Duodenal mucosa (tissue), 2 donors: Measurements from ENCODE around the gene HTRA3.

Source experiments
- H3K27ac ChIP-seq: one replicate; pipeline ENCODE4 v1.7.0; 2013; ENCODE audit warnings: low read depth, low read length
- H3K27me3 ChIP-seq, 2 donors: one replicate each; pipeline ENCODE4 v1.7.0; 2013; ENCODE audit warnings: low read length in 2 of 2, control low read depth in 1 of 2; ENCODE audit not compliant: insufficient read depth in 2 of 2, control insufficient read depth in 1 of 2
- H3K36me3 ChIP-seq, 2 donors: one replicate each; pipeline ENCODE4 v1.7.0; 2013; ENCODE audit warnings: low read length in 2 of 2, control low read depth in 1 of 2; ENCODE audit not compliant: insufficient read depth in 2 of 2, control insufficient read depth in 1 of 2
- H3K4me1 ChIP-seq, 2 donors: one replicate each; pipeline ENCODE4 v1.7.0; 2013; ENCODE audit warnings: low read length in 2 of 2, control low read depth in 1 of 2; ENCODE audit not compliant: insufficient read depth in 2 of 2, control insufficient read depth in 1 of 2
- H3K4me3 ChIP-seq, 2 donors: one replicate each; pipeline ENCODE4 v1.7.0; 2013; ENCODE audit warnings: low read length in 2 of 2, low read depth in 1 of 2
- H3K9ac ChIP-seq, 2 donors: one replicate each; pipeline ENCODE4 v1.7.0; 2013; ENCODE audit warnings: low read length in 2 of 2, low read depth in 1 of 2
- H3K9me3 ChIP-seq, 2 donors: one replicate each; pipeline ENCODE4 v1.7.0; 2013; ENCODE audit warnings: low read length in 2 of 2, control low read depth in 1 of 2; ENCODE audit not compliant: control insufficient read depth in 1 of 2

Gene HTRA3

DNA sequence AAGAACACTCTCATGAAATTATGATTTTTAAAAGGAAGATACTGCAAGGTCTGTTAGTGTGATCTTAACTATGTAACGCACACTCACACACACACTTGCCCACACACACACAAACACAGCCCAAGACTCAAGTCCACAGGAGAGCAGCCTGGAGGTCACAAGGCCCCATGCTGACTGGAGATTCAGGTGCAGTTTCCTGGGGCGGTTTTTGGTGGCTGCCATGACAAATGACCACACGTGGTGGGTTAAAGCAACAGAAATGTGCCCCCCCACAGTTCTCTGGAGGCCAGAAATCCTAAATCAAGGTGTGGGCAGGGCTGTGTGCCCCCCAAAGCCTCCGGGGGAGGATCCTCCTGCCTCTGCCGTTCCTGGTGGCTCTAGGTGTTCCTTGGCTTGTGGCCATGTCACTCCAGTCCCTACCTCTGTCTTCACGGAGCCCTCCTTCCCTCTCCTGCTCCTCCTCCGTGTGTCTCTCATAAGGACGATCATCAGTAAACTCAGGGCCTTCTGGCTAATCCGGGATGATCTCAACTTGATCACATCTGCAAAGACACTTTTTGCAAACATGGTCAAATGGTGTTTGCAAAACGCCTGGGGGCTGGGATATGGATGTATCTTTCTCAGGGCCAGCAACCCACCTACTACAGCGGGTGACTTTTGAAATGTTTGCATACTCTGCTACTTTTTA lies 9.7 kb upstream of the HTRA3 start:
- H3K9ac ChIP-seq: no peak overlapping the region
- peaks cover 0 to 2% of the 10 kb centered on the region in 2 donors for H3K27me3 ChIP-seq
- H3K4me1 ChIP-seq: no peaks in the 10 kb centered on the region

DNA sequence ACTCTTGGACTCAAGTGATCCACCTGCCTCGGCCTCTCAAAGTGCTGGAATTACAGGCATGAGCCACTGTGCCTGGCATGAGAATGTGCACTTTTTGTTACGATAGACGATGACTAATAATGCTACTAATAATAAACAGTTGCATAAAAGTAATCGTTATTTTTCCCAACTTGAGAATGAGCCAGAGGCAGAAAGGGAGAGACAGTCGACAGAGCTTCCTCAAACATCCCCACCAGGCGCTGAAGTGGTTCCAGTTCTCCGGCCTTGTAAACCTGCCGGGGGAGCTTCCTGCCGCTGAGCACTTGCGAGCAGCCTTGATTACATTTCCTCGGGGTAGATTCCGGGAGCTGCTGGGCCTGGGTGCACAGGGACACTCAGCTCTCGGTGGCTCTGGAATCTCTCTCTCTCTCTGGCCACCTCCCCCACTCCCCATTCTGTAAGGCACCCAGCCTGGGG lies 8.9 kb upstream of the HTRA3 start:
- H3K27ac ChIP-seq: no peak overlapping the region
- H3K9ac ChIP-seq: no peak overlapping the region
- H3K27me3 ChIP-seq: peaks cover 0 to 2% of the 10 kb centered on the region in 2 donors
- no peaks in the 10 kb centered on the region for H3K36me3 ChIP-seq
- H3K9me3 ChIP-seq: no peaks in the 10 kb centered on the region
- no peak overlapping the region for H3K4me3 ChIP-seq
- no peaks in the 10 kb centered on the region for H3K4me1 ChIP-seq

More for the DNA sequence above, 9.7 kb upstream of the HTRA3 start:
- Histone ChIP-seq H3K36me3 (no peaks in the 10 kb centered on the region), H3K9me3 (no peaks in the 10 kb centered on the region), H3K4me3 (no peak overlapping the region), H3K27ac (no peak overlapping the region)

- H3K9ac ChIP-seq: no peak overlapping the region
- peaks cover 0 to 2% of the 10 kb centered on the region in 2 donors for H3K27me3 ChIP-seq
- no peak overlapping the region for H3K27ac ChIP-seq
- no peak overlapping the region for H3K4me3 ChIP-seq
- H3K9me3 ChIP-seq: no peaks in the 10 kb centered on the region
- H3K4me1 ChIP-seq: no peaks in the 10 kb centered on the region
- no peaks in the 10 kb centered on the region for H3K36me3 ChIP-seq
Measured at GRCh38 chr4:8261851-8262535, 7.6 kb upstream of the HTRA3 start.

DNA sequence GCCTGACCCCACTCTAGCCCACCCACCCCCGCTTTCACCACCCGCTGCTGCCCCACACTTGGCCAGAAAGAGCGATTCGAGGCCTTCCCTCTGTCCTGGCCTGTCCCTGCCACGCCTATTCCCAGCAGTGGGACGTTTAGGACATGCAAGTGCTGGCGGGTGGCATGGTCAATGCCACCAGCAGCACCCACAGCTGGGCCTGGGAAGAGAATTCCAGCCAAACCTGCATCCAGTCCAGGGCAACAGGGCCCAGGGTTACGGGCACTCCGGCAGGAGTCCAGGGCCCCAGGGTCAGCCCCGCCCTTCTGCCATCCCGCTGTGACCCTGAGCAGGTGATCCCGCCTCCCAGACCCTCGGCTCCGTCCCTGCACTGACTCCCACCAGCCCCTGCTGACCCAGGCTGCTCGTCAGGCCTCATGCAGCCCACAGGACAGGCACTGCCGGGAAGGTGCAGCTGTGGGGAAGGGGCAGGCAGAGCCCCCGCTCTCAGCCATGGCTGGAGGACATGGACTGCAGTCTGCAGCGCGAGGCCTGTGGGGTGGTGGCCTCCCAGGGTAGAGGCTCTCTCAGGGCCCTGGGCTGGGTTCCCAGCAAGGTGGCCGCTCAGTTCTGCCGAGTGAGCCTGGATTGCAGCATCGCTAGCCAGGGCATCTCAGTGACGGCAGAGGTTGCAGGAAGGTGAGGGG lies 6.8 kb upstream of the HTRA3 start:
- Histone ChIP-seq H3K36me3 (no peaks in the 10 kb centered on the region), H3K9me3 (no peaks in the 10 kb centered on the region), H3K4me1 (no peaks in the 10 kb centered on the region), H3K9ac (no peak overlapping the region), H3K27ac (no peak overlapping the region), H3K4me3 (no peak overlapping the region), H3K27me3 (peaks cover 0 to 2% of the 10 kb centered on the region in 2 donors)

- no peak overlapping the region for H3K27ac ChIP-seq
- no peaks in the 10 kb centered on the region for H3K9me3 ChIP-seq
- H3K4me1 ChIP-seq: no peaks in the 10 kb centered on the region
- H3K27me3 ChIP-seq: peaks cover 0 to 2% of the 10 kb centered on the region in 2 donors
- no peak overlapping the region for H3K9ac ChIP-seq
- H3K4me3 ChIP-seq: no peak overlapping the region
- H3K36me3 ChIP-seq: no peaks in the 10 kb centered on the region
Measured at GRCh38 chr4:8263397-8263796, 6.2 kb upstream of the HTRA3 start.

DNA sequence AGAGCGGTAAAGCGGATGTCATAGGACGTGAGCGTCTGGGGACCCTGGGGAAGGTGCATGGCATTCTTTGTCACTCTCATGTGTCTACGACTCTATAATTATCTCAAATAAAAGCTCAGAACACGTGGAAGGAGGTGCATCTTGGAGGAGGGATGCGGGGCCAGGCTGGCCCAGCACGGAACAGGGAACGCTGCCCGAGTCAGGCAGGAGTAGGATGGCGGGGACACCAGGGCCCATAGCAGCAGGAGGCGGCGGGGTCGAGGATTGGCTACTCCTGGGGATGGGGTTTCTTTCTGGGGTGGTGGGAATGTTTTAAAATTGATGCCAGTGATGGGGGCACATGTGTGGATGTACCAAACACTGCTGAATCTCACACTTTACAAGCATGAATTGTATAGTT lies 5.4 kb upstream of the HTRA3 start:
- no peaks in the 10 kb centered on the region for H3K9me3 ChIP-seq
- no peak overlapping the region for H3K9ac ChIP-seq
- H3K4me3 ChIP-seq: no peak overlapping the region
- H3K27ac ChIP-seq: no peak overlapping the region
- no peaks in the 10 kb centered on the region for H3K36me3 ChIP-seq
- no peaks in the 10 kb centered on the region for H3K4me1 ChIP-seq
- H3K27me3 ChIP-seq: peaks cover 5 to 8% of the 10 kb centered on the region in 2 donors

DNA sequence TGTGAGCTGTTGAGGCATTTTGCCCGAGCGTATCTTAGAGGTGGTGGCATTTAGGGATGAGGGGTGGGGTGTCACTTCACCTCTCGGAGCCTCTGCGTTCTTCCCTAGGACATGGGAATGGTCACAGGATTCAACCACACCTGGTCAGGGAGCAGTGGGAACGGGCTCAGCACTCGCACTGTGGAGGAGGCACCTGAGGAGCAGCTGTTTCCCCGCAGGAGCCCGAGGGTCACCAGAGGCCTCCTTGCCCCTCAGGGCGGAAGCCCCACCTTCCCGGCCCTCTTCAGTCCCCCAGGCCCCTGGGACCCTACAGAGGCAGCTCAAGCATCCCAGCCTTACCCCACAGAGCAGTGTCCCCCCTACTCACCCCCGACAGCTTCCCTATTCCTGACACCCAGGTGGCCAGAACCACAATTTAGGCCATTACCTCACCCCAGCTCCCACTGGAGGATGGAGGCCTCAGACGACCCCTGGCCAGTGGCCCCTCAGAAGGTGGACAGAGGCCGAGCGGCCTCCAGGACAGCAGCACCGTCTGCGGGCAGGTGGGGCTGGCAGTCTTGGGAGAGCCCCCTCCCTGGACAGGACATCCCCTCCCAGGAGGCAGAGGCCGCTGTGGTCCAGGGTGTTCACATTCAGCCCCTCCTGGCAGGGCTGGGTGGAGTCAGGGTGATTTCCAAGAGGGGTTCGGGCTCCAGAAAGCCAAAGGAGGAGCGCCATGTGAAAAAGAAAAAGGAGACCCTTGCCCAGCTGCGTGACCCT lies 4.2 kb upstream of the HTRA3 start:
- no peak overlapping the region for H3K9ac ChIP-seq
- no peak overlapping the region for H3K4me3 ChIP-seq
- H3K4me1 ChIP-seq: no peaks in the 10 kb centered on the region
- H3K9me3 ChIP-seq: no peaks in the 10 kb centered on the region
- peaks cover 11 to 15% of the 10 kb centered on the region in 2 donors for H3K27me3 ChIP-seq
- no peak overlapping the region for H3K27ac ChIP-seq
- no peaks in the 10 kb centered on the region for H3K36me3 ChIP-seq

GRCh38 chr4:8266088-8266487 lies 3.5 kb upstream of the HTRA3 start:
- Histone ChIP-seq H3K27ac (no peak overlapping the region), H3K9me3 (no peaks in the 10 kb centered on the region)

GRCh38 chr4:8266508-8266907 lies 3.0 kb upstream of the HTRA3 start:
- no peak overlapping the region for H3K27ac ChIP-seq
- H3K36me3 ChIP-seq: no peaks in the 10 kb centered on the region
- H3K4me1 ChIP-seq: no peaks in the 10 kb centered on the region
- peaks cover 18 to 20% of the 10 kb centered on the region in 2 donors for H3K27me3 ChIP-seq
- H3K9ac ChIP-seq: no peak overlapping the region
- no peaks in the 10 kb centered on the region for H3K9me3 ChIP-seq
- H3K4me3 ChIP-seq: no peak overlapping the region

More at GRCh38 chr4:8266088-8266487, 3.5 kb upstream of the HTRA3 start:
- H3K27me3 ChIP-seq: peaks cover 18 to 19% of the 10 kb centered on the region in 2 donors
- no peaks in the 10 kb centered on the region for H3K36me3 ChIP-seq
- H3K4me3 ChIP-seq: no peak overlapping the region
- no peak overlapping the region for H3K9ac ChIP-seq
- H3K4me1 ChIP-seq: no peaks in the 10 kb centered on the region
